ENCODE data around the gene HMGN1.

Gene HMGN1

DNA sequence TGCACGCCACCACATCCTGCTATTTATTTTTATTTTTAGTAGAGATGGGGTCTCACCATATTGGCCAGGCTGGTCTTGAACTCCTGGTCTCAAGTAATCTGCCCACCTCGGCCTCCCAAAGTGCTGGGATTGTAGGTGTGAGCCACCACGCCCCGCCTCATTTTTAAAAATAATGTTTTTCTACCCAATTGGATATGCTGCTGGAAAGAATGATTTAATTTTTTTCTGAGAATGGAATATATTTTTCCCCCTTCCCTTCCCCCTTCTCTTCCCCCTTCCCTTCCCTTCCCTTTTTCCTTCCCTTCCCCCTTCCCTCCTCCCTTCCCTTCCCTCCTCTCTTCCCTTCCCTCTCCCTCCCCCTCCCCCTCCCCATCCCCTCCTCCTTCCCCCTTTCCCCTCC, 17.7 kb upstream of the HMGN1 start:
- DNase-seq: no peak

DNA sequence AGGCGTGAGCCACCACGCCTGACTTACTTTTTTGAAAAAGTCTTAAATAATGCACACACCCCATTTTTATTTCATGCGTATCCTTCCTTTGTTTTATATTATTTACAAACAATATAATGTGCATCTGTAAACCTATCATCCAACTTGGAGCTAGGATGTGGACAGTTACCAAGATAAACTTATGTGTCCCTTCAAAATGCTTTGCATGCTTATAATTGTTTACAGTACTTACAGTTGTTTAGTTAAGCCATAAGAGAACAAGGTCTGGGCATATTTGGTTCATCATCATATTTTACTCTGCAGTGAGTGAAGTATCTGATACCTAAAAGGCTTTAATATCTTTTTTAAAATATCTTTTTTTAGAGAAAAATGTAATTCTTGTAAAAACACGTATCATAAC, 16.1 kb upstream of the HMGN1 start:
- no peak for DNase-seq

DNA sequence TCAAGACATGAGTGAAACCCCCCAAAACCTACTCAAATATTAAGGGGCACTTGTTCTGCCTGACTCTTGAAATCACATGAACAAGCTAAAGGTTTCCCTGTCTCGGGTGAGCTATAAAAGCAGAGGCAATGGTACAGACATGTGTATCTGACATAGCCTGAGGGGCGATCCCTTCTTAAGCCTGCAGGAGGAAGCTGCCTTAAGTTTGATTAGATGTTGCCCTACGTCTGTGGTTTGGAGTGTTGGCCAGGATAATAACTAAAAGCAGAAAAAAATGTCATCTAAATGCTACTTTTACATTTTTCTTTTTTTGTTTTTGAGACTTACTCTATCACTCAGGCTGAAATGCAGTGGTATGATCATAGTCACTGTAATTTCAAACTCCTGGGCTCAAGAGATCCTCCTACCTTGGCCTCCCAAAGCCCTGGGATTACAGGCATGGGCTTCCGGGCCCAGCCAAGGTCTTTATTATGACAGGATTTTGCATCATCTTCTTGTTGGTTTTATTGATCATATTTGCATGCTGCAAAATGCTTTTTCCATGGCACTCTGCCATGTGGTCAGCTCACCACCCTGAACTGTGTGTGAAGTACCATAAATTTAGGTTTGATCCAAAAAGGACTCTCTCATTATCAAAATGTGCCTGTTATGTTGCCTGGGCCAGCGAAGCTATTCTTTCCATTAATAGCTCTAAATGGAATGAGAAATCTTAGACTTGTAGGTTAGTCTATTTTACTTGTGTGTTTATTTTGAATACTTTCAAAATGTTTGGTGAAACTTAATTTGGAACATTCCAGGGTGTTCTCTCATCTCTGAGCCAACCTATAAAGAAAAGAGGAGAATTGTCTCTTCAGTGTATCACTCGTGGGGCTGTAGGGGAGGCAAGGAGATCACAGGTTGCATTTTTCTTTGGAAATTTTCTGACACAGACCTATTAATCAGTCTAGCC, 15.0 kb upstream of the HMGN1 start:
- no peak for DNase-seq

DNA sequence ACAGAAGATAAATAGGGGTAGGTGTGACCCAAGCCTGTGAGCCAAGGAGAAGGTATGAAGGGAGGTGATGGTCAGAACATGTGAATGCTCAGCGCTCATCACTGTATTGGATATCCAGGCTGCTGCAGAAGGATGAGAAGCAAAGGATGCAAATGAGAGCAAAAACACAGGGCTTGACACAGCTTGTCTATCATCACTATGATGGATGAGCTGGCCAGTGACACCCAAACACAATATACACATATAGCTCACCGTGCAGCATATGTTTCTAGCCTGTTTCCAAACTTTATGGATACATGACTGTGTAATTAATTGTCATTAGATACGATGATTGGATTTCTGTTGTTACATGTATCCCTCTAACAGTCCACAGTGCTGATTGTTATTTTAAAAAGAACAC, 13.8 kb upstream of the HMGN1 start:
- no peak for DNase-seq

DNA sequence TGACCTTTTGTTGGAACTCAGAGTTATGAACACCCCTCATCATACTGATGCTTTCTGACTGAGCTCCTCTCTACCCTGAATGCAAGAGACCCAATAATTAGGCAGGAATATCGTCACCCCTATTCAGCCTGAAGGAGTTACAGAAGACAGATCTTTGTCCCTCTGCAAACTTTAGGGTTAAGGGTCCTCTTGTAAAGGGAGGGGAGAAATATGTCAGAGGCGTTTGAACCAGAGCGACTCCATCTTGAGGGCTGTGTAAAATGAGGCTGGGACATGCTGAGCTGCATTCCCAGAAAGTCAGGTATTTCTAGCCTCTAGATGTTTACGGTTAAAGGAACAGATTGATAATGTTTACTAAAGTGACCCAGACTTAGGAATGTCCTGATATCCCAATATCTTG, 10.5 kb upstream of the HMGN1 start:
- no peak for DNase-seq

DNA sequence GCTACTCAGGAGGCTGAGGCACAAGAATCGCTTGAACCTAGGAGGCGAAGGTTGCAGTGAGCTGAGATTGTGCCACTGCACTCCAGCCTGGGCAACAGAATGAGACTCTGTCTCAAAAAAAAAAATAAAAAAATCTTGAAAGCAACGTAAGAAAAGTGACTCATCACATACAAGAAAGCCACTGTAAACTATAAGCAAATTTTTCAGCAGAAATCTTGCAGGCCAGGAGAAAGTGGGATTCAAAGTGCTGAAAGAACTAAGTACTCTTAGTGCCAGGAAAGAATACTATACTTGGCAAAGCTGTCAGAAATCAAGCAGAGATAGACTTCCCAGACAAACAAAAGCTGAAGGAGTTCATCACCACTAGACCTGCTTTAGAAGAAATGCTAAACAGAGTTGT, 4.4 kb upstream of the HMGN1 start:
- no peak for DNase-seq

DNA sequence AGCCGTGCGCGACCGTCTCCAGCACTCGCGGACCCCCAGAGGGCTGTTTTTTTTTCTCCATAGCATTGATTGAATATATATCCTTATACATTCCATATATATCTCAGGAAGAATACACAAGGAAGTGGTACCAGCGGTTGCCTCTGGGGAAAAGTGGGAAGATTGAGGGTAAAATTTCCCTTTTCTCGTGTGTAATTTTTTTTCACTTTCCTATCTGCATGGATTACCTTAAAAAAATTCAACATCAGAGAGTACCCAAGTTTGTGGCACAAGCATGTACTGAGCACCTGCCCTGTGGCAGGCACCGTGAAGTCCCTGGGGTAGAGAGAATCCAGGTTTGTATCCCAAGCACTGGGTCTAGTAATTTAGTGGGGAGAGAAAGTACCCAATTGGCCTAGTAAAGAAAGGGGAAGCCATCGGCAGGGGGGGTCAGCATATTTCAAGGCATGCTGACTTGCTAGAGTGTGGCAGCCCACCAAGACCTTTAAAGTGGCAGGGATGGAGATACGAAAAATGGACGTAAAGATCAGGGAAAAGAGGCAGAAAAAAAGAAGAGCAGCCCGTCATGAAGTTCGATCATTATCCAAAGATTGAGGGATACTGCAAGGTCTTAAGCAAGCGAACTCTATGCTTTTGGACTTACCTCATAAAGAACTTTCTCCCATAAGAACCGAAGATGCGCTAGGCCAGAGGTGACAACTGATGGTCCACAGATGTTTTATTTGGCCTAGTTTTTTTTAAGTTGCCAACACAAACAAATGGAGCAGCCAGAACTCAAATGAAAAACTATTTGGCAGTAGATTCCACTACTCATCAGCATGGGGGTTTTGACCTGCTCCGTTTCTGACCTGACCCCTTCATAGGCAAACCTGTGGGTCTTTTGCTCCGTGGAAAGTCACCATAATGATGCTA, 1.5 kb upstream of the HMGN1 start:
- no peak for DNase-seq

DNA sequence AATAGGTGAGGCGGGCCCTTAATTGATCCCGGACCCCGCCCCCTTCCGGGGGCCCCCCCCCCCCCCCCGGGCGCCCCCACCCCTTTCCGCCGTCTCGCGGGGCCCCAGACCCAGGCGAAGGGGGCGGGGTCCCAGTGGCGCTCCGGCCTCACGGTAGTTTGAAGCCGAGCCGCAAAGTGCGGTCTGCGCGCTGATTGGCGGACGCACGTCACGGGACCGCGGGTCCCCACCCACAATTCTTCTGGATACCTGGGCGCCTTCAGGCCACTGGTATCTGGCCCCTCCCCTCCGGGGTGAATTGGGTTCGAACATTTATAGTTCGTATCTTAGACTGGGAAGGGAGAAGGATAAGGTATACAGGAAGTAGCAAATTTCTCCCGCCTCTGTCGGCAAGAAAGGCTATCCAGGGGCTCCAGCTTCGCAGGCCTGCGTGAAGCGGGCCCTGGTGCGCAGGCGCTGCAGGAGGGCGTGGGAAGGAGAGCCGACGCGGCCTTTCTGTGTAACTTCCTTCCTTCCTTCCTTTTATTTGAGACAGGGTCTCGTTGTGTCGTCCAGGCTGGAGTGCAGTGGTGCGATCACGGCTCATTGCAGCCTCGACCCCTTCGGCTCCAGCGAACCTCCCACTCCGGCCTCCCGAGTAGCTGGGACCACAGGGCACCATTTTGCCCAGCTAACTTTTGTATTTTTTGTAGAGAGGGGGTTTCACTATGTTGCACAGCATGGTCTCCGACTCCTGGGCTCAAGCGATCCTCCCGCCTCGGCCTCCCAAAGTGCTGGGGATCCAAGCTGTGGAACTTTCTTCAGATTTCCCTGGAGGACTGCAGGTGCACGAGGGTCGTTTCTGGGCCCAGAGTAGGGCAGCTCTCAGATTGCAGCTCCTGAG, 564 bp upstream of the HMGN1 start:
- peak; percentile 59 for DNase-seq

DNA sequence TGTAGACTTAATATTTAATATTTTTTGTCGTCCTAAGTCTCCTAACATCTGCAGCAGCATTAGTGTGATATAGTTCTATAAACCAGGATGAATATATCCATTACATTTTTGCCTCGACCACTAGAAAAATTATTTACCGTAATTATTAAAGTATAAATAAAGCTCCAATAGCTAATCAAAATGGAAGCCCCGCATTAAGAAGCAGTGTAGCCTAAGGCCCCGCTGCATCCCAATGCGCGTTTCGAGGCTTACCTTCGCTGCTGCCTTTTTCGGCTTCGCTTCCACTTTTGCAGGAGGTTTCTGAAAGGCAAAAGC, 891 bp downstream of the HMGN1 start:
- DNase-seq: no peak

DNA sequence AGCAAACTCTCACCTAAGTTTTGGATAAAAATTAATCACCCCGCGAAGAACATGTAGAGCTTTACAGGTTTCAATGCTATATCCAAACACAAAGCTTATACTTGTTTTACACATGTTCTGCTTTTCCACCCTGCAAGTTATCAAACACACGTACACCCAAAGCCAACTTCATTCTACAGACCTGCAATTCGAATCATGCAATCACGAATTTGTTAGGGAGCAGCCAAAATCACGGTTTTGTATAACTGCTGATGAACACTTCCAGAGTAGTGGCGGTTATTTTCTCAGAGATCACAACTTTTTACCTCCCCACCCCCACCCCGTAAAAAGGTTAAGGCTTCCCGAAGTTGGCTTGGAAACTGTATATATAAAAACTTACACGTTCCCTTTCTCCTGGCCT, 1.4 kb downstream of the HMGN1 start:
- DNase-seq: no peak

DNA sequence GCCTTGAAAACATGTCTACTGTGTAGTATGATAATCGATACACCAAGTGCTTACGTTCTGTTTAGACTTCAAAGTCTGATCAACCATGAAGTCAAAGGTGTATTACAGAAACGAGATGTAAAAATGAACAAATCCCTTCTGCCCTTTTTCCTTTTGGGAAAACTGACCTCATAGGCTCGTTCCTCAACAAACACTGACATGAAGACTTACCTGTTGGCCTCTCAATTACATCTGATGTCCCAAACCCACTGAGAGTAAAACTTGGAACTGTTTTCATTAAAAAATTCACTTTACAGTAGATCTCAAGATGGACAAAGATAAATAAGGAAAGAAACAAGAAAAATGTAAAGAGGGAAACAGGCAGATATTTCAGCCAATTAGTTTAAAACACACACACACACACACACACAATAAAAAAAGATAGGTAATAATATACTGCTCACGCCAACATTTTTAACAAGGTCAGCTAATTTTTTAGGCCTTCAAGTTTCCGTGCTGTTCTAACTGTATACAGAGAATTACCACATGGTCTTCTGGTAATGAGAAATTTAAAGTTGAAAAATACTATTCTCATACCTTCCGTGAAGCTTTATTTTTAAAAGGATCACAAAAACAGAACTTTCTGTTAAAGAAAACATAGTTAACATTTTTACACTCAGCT, 2.1 kb downstream of the HMGN1 start:
- DNase-seq: no peak

DNA sequence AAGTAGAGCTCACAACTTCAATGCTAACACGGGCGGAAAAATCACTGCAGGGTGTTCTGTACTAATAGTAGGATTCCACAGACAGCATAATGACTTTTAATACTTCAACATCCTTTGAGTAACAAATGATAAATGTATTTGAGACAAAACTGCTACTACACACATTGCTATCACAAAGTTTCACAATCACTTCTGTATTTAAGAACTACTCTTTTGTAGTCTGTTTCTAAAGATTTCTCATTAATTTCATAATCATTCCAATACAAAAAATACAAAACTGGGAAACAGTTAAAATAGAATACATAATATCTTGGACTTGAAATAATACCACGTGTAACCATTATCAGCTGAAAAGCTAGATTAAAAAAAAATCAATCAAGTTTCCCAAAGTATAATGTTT, 2.7 kb downstream of the HMGN1 start:
- DNase-seq: no peak

DNA sequence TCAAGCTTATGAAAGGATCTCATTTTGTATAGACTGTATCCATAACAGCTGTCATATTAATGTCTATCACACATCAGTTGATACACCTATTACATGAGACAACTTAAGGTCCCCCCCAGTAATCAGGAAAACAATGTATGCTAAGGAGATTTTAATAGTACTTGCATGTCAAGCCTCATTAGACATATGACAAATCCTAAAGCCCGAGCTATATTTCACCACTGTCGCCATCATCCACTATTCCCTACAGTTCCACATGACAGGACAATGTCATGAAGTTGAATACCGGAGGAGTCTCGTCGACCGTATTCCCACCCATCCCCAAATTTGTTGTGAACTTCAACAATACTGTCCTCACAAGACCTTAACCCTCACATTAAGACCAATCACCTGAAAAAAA, 3.4 kb downstream of the HMGN1 start:
- no peak for DNase-seq

DNA sequence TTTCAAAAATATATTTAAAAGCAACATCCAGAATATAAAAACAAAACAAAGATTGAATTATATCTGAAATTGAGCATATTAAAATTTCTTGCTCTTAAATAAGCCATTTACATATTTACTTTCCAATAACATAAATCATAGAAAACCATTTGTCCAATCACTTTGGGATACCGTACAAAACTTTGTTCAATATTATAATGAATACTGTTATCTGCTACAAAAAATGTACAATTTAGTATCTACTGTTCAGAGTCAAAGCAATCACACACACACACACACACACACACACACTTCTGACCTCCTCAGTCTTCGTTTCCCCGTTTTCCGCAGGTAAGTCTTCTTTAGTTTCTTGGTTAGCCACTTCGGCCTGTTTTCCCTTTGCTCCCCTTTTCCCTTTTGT, 4.0 kb downstream of the HMGN1 start:
- no peak for DNase-seq

DNA sequence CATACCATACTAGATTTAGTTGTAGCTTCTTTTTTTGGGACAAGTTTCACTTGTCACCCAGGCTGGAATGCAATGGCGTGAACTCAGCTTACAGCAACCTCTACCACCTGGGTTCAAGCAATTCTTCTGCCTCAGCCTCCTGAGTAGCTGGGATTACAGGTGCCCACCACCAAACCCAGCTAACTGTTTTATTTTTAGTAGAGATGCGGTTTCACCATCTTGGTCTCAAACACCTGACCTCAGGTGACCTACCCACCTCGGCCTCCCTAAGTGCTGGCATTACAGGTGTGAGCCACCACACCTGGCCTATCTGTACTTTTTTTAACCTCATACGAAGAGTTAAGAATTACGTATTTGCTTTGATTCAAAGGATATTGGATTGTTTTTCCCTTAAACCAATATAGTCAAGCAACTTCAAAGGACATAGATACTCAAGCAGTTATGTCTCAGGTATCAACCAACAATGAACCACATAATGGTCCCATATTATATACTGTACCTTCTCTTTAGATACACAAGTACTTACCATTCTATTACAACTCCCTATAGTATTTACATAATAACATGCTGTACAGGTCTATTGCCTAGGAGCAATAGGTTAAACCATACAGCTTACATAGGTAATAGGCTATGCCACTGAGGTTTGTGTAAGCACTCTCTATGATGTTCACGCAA, 7.5 kb downstream of the HMGN1 start:
- no peak for DNase-seq

DNA sequence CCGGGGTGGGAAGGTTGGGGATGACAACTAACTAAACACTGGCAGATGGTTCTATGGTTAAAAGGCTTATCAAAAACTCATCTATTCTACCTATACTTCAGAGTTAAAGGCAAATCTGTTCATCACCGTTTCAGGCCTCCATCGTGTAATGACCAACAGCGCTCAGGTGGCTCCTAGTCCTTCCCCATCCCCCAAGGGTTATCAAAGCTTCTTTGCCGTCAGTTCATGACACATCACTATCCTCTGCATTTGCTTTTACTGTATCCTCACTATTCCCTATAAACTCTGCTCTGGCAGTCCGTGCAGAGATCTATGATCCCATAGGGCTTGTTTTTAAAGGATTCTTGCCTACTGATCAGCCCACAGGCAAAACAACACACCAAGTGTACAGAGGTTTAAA, 8.2 kb downstream of the HMGN1 start:
- no peak for DNase-seq

DNA sequence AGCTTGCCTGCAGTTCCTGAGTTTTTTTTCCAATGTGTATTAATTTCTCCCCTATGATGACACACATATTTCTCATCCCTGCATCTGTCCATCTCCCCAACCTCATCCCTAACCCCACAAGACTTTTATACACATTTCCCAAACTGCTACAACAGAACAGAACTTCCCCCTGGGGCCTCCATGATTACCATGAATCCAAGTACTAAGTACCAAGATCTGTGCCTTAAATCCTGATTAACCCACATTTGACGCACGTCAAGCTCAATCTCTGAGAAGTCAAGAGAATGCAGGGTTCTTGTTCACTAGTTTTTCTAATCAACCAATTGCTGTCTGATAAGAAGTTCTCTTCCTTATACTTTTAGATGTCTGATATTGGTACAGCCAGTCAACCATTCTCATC, 9.7 kb downstream of the HMGN1 start:
- no peak for DNase-seq

DNA sequence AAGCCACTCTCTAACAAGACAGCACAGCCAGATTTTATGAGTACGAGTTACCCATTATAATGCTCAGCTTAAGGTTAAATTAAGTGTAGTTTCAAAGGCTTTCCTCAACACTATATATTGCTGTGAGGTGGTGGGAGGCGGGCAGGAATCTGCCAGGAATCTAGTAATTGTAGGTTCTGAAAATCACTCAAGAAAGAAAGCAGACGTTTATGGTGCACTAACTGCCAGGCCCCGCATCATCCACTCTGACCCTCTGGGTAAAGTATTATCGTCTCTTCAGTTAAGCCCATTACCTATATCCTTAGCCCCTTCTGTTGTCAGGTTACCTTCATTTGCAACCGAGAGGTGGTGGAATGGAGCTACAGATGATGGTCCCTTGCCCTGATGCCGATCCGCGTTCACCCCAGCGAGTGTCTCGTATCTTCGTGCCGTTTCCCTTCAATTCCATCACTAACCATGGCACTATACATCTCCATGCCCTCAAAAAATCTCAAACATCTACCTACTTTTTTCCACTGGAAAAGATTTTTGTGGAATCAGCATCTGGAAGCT, 12.4 kb downstream of the HMGN1 start:
- no peak for DNase-seq

DNA sequence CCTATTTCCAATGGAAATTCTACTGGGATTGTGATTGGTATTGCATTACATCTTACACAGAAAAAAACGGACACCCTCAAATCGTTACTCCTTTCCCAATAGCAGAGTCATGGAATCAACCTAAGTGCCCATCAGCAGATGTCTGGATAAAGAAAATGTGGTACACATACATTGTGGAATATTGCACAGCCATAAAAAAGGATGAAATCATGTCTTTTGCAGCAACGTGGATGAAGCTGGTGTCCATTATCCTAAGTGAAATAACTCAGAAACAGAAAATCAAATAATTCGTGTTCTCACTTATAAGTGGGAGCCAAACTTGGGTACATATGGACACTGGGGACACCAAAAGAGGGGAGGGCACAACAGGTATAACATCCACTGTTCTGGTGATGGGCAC, 14.3 kb downstream of the HMGN1 start:
- no peak for DNase-seq

DNA sequence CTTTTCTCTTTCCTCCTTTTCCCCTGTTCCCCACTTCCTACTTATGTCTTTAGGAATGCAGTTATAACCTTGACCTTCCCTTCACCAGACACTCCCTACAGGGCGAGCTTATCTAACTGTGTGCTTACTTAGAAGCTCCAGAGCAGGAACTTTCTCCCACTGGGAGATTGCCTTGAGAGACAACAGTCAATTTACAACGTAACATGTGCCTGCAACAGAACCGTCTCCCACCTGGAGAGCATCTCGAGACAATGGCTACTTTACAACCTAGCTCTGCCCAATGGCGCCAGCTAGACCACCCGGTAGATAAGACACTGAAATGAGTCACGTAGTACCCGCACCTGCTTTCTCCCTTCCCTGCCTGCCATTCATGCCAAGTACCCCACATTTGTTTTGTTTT, 16.7 kb downstream of the HMGN1 start:
- no peak for DNase-seq

DNA sequence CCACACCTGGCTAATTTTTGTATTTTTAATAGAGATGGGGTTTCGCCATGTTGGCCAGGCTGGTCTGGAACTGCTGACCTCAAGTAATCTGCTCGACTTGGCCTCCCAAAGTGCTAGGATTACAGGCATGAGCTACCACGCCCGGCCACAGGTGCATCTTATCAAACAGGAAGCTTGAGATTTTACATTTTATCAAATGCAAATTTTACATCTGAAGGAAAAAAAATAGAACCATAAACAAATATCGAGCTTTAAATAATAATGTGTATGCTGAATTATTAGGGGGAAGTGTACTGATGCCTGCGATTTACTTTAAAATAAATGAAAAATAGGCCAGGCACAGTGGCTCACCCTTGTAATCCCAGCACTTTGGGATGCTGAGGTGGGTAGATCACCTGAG, 18.9 kb downstream of the HMGN1 start:
- DNase-seq: no peak

DNA sequence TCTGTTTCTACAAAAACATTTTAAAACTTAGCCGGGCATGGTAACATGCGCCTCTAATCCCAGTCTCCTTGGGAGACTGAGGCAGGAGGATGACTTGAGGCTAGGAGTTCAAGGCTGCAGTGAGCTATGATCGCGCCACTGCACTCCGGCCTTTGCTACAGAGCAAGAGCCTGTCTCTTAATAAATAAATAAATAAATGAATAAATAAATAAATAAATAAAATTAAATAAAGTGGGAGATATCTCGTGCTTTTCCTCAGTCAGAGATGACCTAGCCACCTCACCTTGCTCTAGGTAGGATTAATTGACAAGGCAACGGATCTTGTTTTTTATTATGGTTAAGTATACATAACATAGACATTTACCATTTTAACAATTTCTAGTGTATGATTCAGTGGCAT, 21.2 kb downstream of the HMGN1 start:
- no peak for DNase-seq

Data from NCI-H2081 treated with DMSO at 0.1 percent for 48 hours (cell line).